ENCODE measurements around the gene COQ3.

DNA sequence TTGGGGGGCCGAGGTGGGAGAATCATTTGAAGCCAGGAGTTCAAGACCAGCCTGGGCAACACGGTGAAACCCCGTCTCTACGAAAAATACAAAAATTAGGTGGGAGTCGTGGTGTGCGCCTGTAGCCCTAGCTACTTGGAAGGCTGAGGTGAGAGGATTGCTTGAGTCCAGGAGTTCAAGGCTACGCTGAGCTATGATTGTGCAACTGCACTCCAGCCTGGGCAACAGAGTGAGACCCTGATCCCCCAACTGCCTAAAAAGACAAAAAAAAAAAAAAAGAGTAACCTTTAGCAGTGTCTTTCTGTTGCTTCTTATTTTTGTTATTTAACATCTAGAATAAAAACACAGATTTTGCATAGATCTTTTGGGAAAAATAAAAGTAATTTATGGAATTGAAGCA is 13.1 kb upstream of the COQ3 start:
- TF ChIP-seq GATA2 (IDR thresholded peaks at IDR 0.05; ENCODE audit: low read depth, low read length) (no peak), GATA3 (IDR thresholded peaks at IDR 0.05; ENCODE audit: low read depth, low read length) (no peak)

Data from SH-SY5Y (cell line).